Breast epithelium (tissue), 4 donors: ENCODE results near the gene PLEKHG4B. TPM values are rescaled to one million over a fixed set of nuclear protein-coding genes. Genes with fewer than 3 reads are reported as not detected.

Experiments
- DNase-seq, 2 donors: peaks; one replicate each; pipeline ENCODE4 v3.0.0-alpha.2; 2019; ENCODE audit warnings: low spot score in 2 of 2
- H3K27ac ChIP-seq, 2 donors: fragments of 200-600 bp; sonication (generic) in 1 of 2; one replicate each; pipeline ENCODE4 v1.5.1; 2016 to 2019; ENCODE audit warnings: mild to moderate bottlenecking in 1 of 2
- H3K27me3 ChIP-seq, 2 donors: fragments of 200-600 bp; sonication (generic) in 1 of 2; one replicate each; pipeline versions ENCODE4 v1.5.1 to v1.6.0; 2017 to 2019; ENCODE audit warnings: control low read depth in 1 of 2, mild to moderate bottlenecking in 1 of 2
- H3K36me3 ChIP-seq: fragments of 200-600 bp; one replicate; pipeline ENCODE4 v1.5.1; 2019
- H3K4me1 ChIP-seq, 2 donors: fragments of 200-600 bp; sonication (generic); one replicate each; pipeline ENCODE4 v1.5.1; 2016 to 2019; ENCODE audit warnings: control low read depth in 1 of 2
- H3K4me3 ChIP-seq, 3 donors: fragments of 200-600 bp; sonication (generic); 1 replicate in 2 of 3; 2 replicates in 1 of 3; pipeline ENCODE4 v1.5.1; 2016 to 2019; ENCODE audit warnings: mild to moderate bottlenecking in 3 of 3, moderate library complexity in 2 of 3
- H3K9me3 ChIP-seq, 2 donors: fragments of 200-600 bp; sonication (generic) in 1 of 2; one replicate each; pipeline ENCODE4 v1.5.1; 2016 to 2019; ENCODE audit warnings: control low read depth in 1 of 2
- POLR2A ChIP-seq: fragments of 450-650 bp; IDR thresholded peaks from one replicate; pipeline ENCODE4 v1.6.1; 2016; ENCODE audit warnings: antibody characterized with exemption, mild to moderate bottlenecking, moderate library complexity
- POLR2AphosphoS5 ChIP-seq, 3 donors: sonication (generic); formaldehyde crosslinking; IDR thresholded peaks; one replicate each; pipeline ENCODE4 v1.6.1; 2017; ENCODE audit warnings: antibody characterized with exemption in 3 of 3
- intact Hi-C: fragments of 100-400 bp; cut with DNase I; formaldehyde crosslinking; loops from one replicate; pipeline ENCODE4 v1.15.1; 2023; ENCODE audit warnings: low total_unique reads
- total RNA-seq, 3 donors: library from RNA; depleted of rRNA; stranded (reverse); fragments of >200 nt; gene quantifications; one replicate each; pipeline ENCODE4 v1.1.0, GENCODE V29; 2016
- TF ChIP-seq, protein P1 (sequence below), 3 donors: fragments of 450-650 bp; IDR thresholded peaks; one replicate each; pipeline ENCODE4 v1.5.1; 2016 to 2017; ENCODE audit warnings: antibody characterized with exemption in 3 of 3, mild to moderate bottlenecking in 3 of 3, moderate library complexity in 3 of 3

PLEKHG4B gene
- total RNA-seq, 3 donors from 2014 or later, result 4.3 to 5.4 TPM; not detected in 1

DNA sequence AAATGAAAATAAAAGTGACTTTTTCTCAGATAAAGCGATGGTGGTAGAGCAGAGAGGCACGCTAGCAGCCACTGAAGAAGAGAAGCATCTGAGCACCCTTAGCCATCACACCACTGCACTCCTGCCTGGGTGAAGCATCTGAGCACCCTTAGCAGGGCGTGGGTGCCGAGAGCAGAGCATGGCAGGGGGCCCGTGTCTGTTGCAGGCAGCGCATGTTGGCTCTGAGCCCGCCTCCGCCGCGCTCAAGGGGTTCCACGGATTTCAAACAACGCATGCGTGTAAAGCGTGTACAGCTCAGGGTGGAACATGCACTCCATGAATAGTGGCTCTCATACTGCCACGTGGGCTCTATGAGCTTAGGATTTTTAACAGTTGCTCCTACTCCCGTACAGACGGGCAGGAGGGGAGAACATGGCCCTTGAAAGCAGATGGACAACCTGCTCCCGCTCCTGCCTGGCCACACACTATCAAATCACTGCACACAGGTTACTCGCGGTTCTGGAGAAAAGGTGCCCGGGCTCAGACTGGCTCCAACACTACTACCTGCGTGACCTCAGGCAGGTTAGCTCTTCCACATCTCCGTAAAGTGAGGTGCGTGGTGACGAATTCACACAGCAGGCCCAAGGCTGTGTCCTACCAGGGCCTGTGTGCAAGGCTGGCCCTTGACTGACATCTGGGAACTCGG lies 111.4 kb downstream of the PLEKHG4B start:
- no peaks in the 10 kb centered on the region for H3K9me3 ChIP-seq
- no peaks in the 10 kb centered on the region for H3K27me3 ChIP-seq
- H3K4me1 ChIP-seq, result no peaks in the 10 kb centered on the region
- H3K4me3 ChIP-seq, result no peak overlapping the region
- no peak overlapping the region for H3K27ac ChIP-seq
- intact Hi-C loops, result no loop called here
- no peaks in the 10 kb centered on the region for H3K36me3 ChIP-seq
- no peak for DNase-seq
- TF ChIP-seq POLR2AphosphoS5 (IDR thresholded peaks at IDR 0.05), result no peak
- no peak for TF ChIP-seq POLR2A
- TF ChIP-seq, protein P1, sequence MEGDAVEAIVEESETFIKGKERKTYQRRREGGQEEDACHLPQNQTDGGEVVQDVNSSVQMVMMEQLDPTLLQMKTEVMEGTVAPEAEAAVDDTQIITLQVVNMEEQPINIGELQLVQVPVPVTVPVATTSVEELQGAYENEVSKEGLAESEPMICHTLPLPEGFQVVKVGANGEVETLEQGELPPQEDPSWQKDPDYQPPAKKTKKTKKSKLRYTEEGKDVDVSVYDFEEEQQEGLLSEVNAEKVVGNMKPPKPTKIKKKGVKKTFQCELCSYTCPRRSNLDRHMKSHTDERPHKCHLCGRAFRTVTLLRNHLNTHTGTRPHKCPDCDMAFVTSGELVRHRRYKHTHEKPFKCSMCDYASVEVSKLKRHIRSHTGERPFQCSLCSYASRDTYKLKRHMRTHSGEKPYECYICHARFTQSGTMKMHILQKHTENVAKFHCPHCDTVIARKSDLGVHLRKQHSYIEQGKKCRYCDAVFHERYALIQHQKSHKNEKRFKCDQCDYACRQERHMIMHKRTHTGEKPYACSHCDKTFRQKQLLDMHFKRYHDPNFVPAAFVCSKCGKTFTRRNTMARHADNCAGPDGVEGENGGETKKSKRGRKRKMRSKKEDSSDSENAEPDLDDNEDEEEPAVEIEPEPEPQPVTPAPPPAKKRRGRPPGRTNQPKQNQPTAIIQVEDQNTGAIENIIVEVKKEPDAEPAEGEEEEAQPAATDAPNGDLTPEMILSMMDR (IDR thresholded peaks at IDR 0.05), result no peak

DNA sequence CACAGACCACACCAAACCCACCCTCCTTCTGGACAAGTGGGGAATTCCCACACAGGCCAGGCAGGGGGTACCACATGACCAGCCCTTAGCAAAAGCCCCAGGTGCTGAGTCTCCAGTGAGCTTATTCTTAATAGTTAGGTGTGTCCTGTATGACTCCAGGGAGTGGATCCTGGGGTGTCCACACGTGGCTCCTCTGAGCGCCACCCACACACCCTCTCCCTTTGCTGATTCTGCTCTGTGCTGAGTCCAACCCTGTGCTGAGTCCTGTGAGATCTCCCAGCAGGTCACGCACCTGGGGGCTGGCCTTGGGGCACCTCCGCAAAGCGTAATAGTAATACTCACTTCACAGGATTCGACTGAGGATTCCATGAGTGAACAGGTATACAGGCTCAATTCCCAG lies 112.0 kb downstream of the PLEKHG4B start:
- no peak overlapping the region for H3K27ac ChIP-seq
- intact Hi-C loops, result no loop called here
- TF ChIP-seq POLR2A (no peak), POLR2AphosphoS5 (IDR thresholded peaks at IDR 0.05) (no peak)
- TF ChIP-seq, protein P1 (IDR thresholded peaks at IDR 0.05), result no peak

DNA sequence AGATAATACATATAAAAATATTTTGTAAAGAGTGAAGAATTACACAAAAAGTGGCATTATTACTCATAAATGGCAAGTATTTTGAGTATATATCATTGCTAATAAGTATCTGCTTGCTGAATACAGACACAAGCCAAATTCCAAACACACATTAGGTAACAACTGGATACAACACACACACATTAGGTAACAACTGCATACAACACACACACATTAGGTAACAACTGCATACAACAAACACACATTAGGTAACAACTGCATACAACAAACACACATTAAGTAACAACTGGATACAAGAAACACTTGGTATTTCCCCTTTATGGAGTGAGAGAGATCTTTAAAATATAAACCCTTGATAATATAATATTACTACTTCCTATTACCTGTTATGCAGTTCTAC lies 112.5 kb downstream of the PLEKHG4B start:
- Histone ChIP-seq H3K27me3 (no peaks in the 10 kb centered on the region), H3K4me3 (no peak overlapping the region), H3K4me1 (no peaks in the 10 kb centered on the region), H3K36me3 (no peaks in the 10 kb centered on the region), H3K9me3 (no peaks in the 10 kb centered on the region), H3K27ac (no peak overlapping the region)
- DNase-seq, result no peak
- intact Hi-C loops, result no loop called here
- TF ChIP-seq, protein P1 (IDR thresholded peaks at IDR 0.05), result no peak
- TF ChIP-seq POLR2A, result no peak
- TF ChIP-seq POLR2AphosphoS5 (IDR thresholded peaks at IDR 0.05), result no peak

More for the DNA sequence above, 112.0 kb downstream of the PLEKHG4B start:
- Histone ChIP-seq H3K9me3 (no peaks in the 10 kb centered on the region), H3K4me3 (no peak overlapping the region), H3K36me3 (no peaks in the 10 kb centered on the region), H3K27me3 (no peaks in the 10 kb centered on the region), H3K4me1 (no peaks in the 10 kb centered on the region)
- no peak for DNase-seq

DNA sequence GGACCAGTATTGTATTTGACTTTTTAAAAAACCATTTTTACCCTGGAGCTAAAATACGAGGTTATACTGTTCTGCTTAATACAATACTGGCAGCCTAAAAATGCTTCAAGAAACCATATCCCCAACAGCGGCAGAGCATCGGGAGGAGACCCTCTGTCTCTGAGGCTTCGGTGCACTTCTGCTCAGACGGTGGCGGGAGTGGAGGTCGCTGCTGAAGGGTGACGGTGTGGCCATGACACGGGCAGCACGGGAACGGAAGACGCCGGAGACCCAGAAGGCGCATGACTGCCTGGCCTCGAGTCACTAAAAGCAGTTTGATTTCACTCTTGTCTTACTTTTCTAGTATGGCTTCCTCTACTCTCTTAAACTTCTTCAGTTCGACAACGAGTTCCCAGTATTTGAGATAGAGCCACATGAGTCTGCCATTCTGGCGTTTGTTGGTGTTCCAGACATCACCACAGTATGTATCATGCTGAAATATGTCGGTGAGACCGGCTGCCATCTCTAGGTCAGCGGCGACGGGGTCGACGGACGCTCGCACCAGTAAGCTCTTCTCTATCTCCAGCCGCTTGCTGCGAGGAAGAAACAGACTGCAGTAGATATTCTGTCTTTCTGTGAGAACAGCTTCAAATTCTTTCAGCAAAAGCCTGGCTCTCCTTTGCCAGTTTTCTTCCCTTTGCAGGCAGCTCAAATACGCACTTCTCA lies 113.2 kb downstream of the PLEKHG4B start:
- Histone ChIP-seq H3K9me3 (no peaks in the 10 kb centered on the region), H3K27me3 (no peaks in the 10 kb centered on the region), H3K4me3 (no peak overlapping the region), H3K27ac (no peak overlapping the region), H3K36me3 (no peaks in the 10 kb centered on the region), H3K4me1 (no peaks in the 10 kb centered on the region)
- intact Hi-C loops, result no loop called here
- no peak for TF ChIP-seq POLR2AphosphoS5 (IDR thresholded peaks at IDR 0.05)
- TF ChIP-seq, protein P1 (IDR thresholded peaks at IDR 0.05), result no peak
- TF ChIP-seq POLR2A, result no peak
- no peak for DNase-seq

DNA sequence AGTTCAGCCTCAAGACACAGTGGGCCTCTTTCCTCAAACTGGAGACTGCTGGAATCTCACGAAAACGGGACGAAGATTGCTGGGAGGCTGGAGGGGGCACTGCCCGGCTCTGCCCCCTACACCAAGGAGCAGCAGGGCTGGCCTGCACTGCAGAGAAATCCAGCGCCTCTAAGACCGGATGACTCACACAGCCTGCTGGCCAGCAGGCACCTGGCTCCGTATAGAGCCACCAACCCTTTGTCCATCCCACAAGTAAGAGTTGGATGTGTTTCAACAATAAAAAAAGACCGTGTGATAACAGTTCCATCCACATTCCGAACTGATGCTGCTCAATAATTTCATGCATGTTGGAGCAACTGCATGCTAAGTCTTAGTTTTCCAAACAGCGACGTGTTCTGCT lies 114.4 kb downstream of the PLEKHG4B start:
- Histone ChIP-seq H3K27ac (no peak overlapping the region), H3K9me3 (no peaks in the 10 kb centered on the region), H3K4me1 (no peaks in the 10 kb centered on the region), H3K36me3 (no peaks in the 10 kb centered on the region), H3K27me3 (no peaks in the 10 kb centered on the region), H3K4me3 (no peak overlapping the region)
- TF ChIP-seq, protein P1 (IDR thresholded peaks at IDR 0.05), result no peak
- TF ChIP-seq POLR2AphosphoS5 (IDR thresholded peaks at IDR 0.05) (no peak), POLR2A (no peak)
- intact Hi-C loops, result no loop called here
- DNase-seq, result no peak
